Measurements from ENCODE around the gene LRBA. TPM values are rescaled to one million over a fixed set of nuclear protein-coding genes. Genes with fewer than 3 reads are reported as not detected.

Gene LRBA
- total and polyA plus RNA-seq, 9 of the 15 experiments (the other 6 are each of a cell fraction or from before 2014, with no cell fraction given): 24.2 to 88.7 (median 59.7) TPM

DNA sequence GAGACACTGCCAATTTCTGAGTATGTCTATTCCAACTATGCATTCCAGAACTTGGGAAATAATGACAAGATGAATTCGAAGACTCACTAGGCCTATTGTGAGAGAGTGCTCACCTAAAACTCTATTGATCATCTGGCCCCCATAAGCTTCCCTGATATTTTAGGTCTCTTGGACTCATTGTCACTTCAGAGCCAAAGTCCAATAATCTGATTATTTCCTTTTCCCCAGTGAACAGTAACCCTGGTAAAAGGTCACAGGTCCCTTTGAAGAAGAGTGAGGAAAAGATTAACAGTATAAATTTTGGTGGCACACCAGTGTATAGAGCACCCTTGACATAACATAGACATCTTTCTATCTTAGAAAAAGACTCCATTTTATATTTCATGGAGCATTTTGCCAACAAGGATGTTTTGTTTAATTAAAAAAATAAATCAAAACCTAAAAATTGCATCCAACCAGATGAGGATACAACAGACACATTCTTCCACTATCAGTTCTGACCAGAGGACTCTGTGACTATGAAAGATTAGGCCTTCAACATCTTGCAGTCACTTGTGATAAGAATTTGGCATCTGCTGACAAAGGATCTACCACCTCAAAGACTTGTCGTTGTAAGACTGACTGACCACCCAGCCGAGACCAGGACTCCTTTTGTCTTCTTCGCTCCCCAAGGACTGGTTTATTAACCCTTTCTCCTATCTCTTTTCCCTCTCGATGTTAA is 241.2 kb downstream of the LRBA start (continued):
- TF ChIP-seq, protein P1, sequence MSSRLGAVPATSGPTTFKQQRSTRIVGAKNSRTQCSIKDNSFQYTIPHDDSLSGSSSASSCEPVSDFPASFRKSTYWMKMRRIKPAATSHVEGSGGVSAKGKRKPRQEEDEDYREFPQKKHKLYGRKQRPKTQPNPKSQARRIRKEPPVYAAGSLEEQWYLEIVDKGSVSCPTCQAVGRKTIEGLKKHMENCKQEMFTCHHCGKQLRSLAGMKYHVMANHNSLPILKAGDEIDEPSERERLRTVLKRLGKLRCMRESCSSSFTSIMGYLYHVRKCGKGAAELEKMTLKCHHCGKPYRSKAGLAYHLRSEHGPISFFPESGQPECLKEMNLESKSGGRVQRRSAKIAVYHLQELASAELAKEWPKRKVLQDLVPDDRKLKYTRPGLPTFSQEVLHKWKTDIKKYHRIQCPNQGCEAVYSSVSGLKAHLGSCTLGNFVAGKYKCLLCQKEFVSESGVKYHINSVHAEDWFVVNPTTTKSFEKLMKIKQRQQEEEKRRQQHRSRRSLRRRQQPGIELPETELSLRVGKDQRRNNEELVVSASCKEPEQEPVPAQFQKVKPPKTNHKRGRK (tag; IDR thresholded peaks at IDR 0.05): no peak
- TF ChIP-seq GABPA (tag; conservative IDR thresholded peaks at IDR 0.05; ENCODE audit: low read depth) (no peak), ZNF431 (CRISPR knock-in tag; IDR thresholded peaks at IDR 0.05) (no peak), SREBF1 (IDR thresholded peaks at IDR 0.05; ENCODE audit: borderline replicate concordance, low read depth, low read length) (no peak), NFIC (IDR thresholded peaks at IDR 0.05) (peak; percentile 84), ZFP30 (CRISPR knock-in tag; IDR thresholded peaks at IDR 0.05; ENCODE audit: borderline replicate concordance) (no peak), ZNF263 (CRISPR knock-in tag; IDR thresholded peaks at IDR 0.05; ENCODE audit: borderline replicate concordance) (no peak), BRD9 (IDR thresholded peaks at IDR 0.05; ENCODE audit: low read depth, partially characterized antibody) (no peak), GTF2E2 (tag; IDR thresholded peaks at IDR 0.05) (no peak), CHCHD3 (CRISPR knock-in tag; IDR thresholded peaks at IDR 0.05) (no peak), SRSF1 (IDR thresholded peaks at IDR 0.05; ENCODE audit: low read depth, low read length) (no peak), FOXM1 (IDR thresholded peaks at IDR 0.05; ENCODE audit: low read depth) (peak; percentile 89), FOXM1 (CRISPR knock-in tag; IDR thresholded peaks at IDR 0.05; ENCODE audit: low read depth) (no peak), CEBPG (CRISPR knock-in tag; IDR thresholded peaks at IDR 0.05) (no peak), CEBPG (tag; conservative IDR thresholded peaks at IDR 0.05 in 1 of 2, IDR thresholded peaks at IDR 0.05 in 1 of 2) (no peak), ARID1B (IDR thresholded peaks at IDR 0.05) (peak; percentile 95), ETV6 (IDR thresholded peaks at IDR 0.05; ENCODE audit: borderline replicate concordance in 1 of 2, low read depth in 2 of 2, low read length in 1 of 2) (no peak), ETV6 (CRISPR knock-in tag; IDR thresholded peaks at IDR 0.05; ENCODE audit: borderline replicate concordance) (no peak), ZNF384 (IDR thresholded peaks at IDR 0.05; ENCODE audit: low read depth, low read length) (no peak), ZFP1 (CRISPR knock-in tag; IDR thresholded peaks at IDR 0.05) (no peak), RBFOX2 (IDR thresholded peaks at IDR 0.05; ENCODE audit: low read depth, low read length) (no peak), FOXJ2 (tag; IDR thresholded peaks at IDR 0.05) (peak; percentile 49; the same call in 1 of the 2 replicates)
- TF ChIP-seq, protein P2, sequence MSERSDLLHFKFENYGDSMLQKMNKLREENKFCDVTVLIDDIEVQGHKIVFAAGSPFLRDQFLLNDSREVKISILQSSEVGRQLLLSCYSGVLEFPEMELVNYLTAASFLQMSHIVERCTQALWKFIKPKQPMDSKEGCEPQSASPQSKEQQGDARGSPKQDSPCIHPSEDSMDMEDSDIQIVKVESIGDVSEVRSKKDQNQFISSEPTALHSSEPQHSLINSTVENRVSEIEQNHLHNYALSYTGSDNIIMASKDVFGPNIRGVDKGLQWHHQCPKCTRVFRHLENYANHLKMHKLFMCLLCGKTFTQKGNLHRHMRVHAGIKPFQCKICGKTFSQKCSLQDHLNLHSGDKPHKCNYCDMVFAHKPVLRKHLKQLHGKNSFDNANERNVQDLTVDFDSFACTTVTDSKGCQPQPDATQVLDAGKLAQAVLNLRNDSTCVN (CRISPR knock-in tag; IDR thresholded peaks at IDR 0.05): no peak
- TF ChIP-seq, protein P3, sequence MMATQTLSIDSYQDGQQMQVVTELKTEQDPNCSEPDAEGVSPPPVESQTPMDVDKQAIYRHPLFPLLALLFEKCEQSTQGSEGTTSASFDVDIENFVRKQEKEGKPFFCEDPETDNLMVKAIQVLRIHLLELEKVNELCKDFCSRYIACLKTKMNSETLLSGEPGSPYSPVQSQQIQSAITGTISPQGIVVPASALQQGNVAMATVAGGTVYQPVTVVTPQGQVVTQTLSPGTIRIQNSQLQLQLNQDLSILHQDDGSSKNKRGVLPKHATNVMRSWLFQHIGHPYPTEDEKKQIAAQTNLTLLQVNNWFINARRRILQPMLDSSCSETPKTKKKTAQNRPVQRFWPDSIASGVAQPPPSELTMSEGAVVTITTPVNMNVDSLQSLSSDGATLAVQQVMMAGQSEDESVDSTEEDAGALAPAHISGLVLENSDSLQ (IDR thresholded peaks at IDR 0.05): peak; percentile 49
- TF ChIP-seq, protein P4, sequence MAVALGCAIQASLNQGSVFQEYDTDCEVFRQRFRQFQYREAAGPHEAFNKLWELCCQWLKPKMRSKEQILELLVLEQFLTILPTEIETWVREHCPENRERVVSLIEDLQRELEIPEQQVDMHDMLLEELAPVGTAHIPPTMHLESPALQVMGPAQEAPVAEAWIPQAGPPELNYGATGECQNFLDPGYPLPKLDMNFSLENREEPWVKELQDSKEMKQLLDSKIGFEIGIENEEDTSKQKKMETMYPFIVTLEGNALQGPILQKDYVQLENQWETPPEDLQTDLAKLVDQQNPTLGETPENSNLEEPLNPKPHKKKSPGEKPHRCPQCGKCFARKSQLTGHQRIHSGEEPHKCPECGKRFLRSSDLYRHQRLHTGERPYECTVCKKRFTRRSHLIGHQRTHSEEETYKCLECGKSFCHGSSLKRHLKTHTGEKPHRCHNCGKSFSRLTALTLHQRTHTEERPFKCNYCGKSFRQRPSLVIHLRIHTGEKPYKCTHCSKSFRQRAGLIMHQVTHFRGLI (CRISPR knock-in tag; IDR thresholded peaks at IDR 0.05): 0 out of 2 replicates have a peak, but pooled peaks have one; percentile 45

All from K562 (cell line).